ENCODE data around the gene ZNF722.

DNA sequence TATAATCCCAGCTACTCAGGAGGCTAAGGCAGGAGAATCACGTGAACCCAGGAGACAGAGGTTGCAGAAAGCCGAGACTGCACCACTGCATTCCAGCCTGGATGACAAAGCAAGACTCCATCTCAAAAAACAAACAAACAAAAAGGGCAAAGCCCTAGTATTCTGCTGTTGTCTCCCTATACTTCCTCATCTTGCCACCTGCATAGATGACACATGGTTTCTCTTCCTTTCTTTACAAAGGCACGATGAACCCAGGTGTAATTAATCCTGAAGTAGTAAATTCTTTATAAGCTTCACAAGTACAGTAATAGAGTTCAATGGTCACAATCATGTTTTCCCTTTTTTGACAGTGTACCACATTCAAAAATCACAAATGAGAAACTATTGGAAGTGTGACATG lies 36.7 kb downstream of the ZNF722 start:
- TF ChIP-seq, protein P1, sequence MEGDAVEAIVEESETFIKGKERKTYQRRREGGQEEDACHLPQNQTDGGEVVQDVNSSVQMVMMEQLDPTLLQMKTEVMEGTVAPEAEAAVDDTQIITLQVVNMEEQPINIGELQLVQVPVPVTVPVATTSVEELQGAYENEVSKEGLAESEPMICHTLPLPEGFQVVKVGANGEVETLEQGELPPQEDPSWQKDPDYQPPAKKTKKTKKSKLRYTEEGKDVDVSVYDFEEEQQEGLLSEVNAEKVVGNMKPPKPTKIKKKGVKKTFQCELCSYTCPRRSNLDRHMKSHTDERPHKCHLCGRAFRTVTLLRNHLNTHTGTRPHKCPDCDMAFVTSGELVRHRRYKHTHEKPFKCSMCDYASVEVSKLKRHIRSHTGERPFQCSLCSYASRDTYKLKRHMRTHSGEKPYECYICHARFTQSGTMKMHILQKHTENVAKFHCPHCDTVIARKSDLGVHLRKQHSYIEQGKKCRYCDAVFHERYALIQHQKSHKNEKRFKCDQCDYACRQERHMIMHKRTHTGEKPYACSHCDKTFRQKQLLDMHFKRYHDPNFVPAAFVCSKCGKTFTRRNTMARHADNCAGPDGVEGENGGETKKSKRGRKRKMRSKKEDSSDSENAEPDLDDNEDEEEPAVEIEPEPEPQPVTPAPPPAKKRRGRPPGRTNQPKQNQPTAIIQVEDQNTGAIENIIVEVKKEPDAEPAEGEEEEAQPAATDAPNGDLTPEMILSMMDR (conservative IDR thresholded peaks at IDR 0.05 in 1 of 2, IDR thresholded peaks at IDR 0.05 in 1 of 2; ENCODE audit: low read depth in 1 of 2, low read length in 2 of 2) = no peak
- no peak for TF ChIP-seq EZH2 (IDR thresholded peaks at IDR 0.05; ENCODE audit: low read length, missing control alignments)

Data from fibroblast of lung (primary cell).